RWPE1 (cell line): ENCODE data around the gene PNCK.
"Not testable (repeated sequence)": the region's sequence is repeated elsewhere in the genome, so short reads cannot be mapped to it uniquely, and the experiment has no call there.

Experiments
- CTCF ChIA-PET: fragments of 350-600 bp; sonication (Branson Sonifier 250); formaldehyde crosslinking; extraction: SDS; loops from one replicate; lab custom pipeline; 2021; lab: Yijun Ruan, JAX
- POLR2A ChIA-PET: fragments of 400-600 bp; formaldehyde crosslinking; extraction: SDS; loops from one replicate; lab custom pipeline; 2020; ENCODE audit warnings: antibody characterized with exemption; ENCODE audit not compliant: low non-redundant PET; lab: Yijun Ruan, JAX
- DNase-seq: peaks from one replicate; pipeline ENCODE4 v3.0.0; 2012; ENCODE audit warnings: low spot score
- H3K27ac ChIP-seq: fragments of 450-650 bp; 2 replicates; pipeline ENCODE4 v1.5.1; 2017
- CTCF ChIP-seq: fragments of 450-650 bp; conservative IDR thresholded peaks from 2 replicates; pipeline ENCODE4 v1.5.1; 2017; ENCODE audit warnings: low read depth, mild to moderate bottlenecking

Gene PNCK

GRCh38 chrX:153684467-153685155 lies 11.0 kb upstream of the PNCK start:
- ChIA-PET POLR2A (interaction anchor here (0.6 kb wide), 1 partner anchor 85 kb away, joined by 4 read pairs; no protein-coding TSS in a partner anchor), CTCF (no interaction called here)
- no peak for TF ChIP-seq CTCF
- no peak overlapping the region for H3K27ac ChIP-seq
- no peak for DNase-seq

- POLR2A ChIA-PET, DNase-seq, H3K27ac ChIP-seq: not testable (repeated sequence)
- CTCF ChIA-PET: interaction anchor here (0.6 kb wide), 1 partner anchor 16 kb away, joined by 3 read pairs; no protein-coding TSS in a partner anchor
Observed at GRCh38 chrX:153683486-153683885, 9.9 kb upstream of the PNCK start.

GRCh38 chrX:153681175-153681574 lies 7.6 kb upstream of the PNCK start:
- ChIA-PET POLR2A (no interaction called here), CTCF (no interaction called here)
- no peak for DNase-seq
- TF ChIP-seq CTCF: no peak
- H3K27ac ChIP-seq: no peak overlapping the region

GRCh38 chrX:153674219-153674851 lies 722 bp upstream of the PNCK start:
- ChIA-PET POLR2A (no interaction called here), CTCF (no interaction called here)
- no peak overlapping the region for H3K27ac ChIP-seq
- no peak for DNase-seq
- no peak for TF ChIP-seq CTCF

GRCh38 chrX:153672531-153673427 lies 834 bp downstream of the PNCK start:
- ChIA-PET POLR2A (no interaction called here), CTCF (no interaction called here)
- H3K27ac ChIP-seq: no peak overlapping the region
- no peak for TF ChIP-seq CTCF
- no peak for DNase-seq

GRCh38 chrX:153671589-153672530 lies 1.8 kb downstream of the PNCK start:
- no peak for TF ChIP-seq CTCF
- ChIA-PET POLR2A (no interaction called here), CTCF (no interaction called here)
- no peak for DNase-seq
- no peak overlapping the region for H3K27ac ChIP-seq
